HK-2 (cell line): ENCODE measurements around the gene SHISA4.
A peak's percentile ranks its signal among the peaks of the same experiment; 100 is the strongest.

Experiments
- DNase-seq: peaks from one replicate; pipeline ENCODE4 v3.0.0-alpha.2; 2018; ENCODE audit not compliant: unreplicated experiment

SHISA4 gene

GRCh38 chr1:201881617-201882016 is 7.1 kb upstream of the SHISA4 start:
- DNase-seq: no peak

GRCh38 chr1:201882665-201883132 is 6.0 kb upstream of the SHISA4 start:
- DNase-seq: peak; percentile 44

- DNase-seq: no peak
Measured at GRCh38 chr1:201883266-201883665, 5.4 kb upstream of the SHISA4 start.

GRCh38 chr1:201883786-201884185 is 4.9 kb upstream of the SHISA4 start:
- no peak for DNase-seq

GRCh38 chr1:201884425-201884824 is 4.3 kb upstream of the SHISA4 start:
- no peak for DNase-seq

- DNase-seq: peak; percentile 46
Measured at GRCh38 chr1:201885531-201886075, 3.1 kb upstream of the SHISA4 start.

- DNase-seq: no peak
Measured at GRCh38 chr1:201886103-201886885, 2.4 kb upstream of the SHISA4 start.

GRCh38 chr1:201887116-201887866 is 1.4 kb upstream of the SHISA4 start:
- DNase-seq: no peak

GRCh38 chr1:201889090-201889968 is 631 bp downstream of the SHISA4 start:
- DNase-seq: no peak

- no peak for DNase-seq
Measured at GRCh38 chr1:201890223-201890622, 1.5 kb downstream of the SHISA4 start.

- no peak for DNase-seq
Measured at GRCh38 chr1:201890806-201891450, 2.2 kb downstream of the SHISA4 start.

- no peak for DNase-seq
Measured at GRCh38 chr1:201891451-201892045, 2.9 kb downstream of the SHISA4 start.

GRCh38 chr1:201892211-201892610 is 3.5 kb downstream of the SHISA4 start:
- no peak for DNase-seq

GRCh38 chr1:201893431-201893830 is 4.7 kb downstream of the SHISA4 start:
- DNase-seq: no peak

- no peak for DNase-seq
Measured at GRCh38 chr1:201894343-201895119, 5.8 kb downstream of the SHISA4 start.

- no peak for DNase-seq
Measured at GRCh38 chr1:201895120-201895665, 6.5 kb downstream of the SHISA4 start.

GRCh38 chr1:201895913-201896807 is 7.5 kb downstream of the SHISA4 start:
- peak; percentile 96 for DNase-seq

- peak; percentile 45 for DNase-seq
Measured at GRCh38 chr1:201896951-201897391, 8.3 kb downstream of the SHISA4 start.
